A549 (cell line): Measurements from ENCODE around the gene CPLANE1. TPM values are rescaled to one million over a fixed set of nuclear protein-coding genes. Genes with fewer than 3 reads are reported as not detected.

Experiments used
- ATAC-seq, 2 experiments: fragments of 200-7000 bp in 1 of 2; fragments of >200 bp in 1 of 2; cut with Nextera tagmentation in 1 of 2; cut with Tn5 transposase in 1 of 2; 3 replicates each; pipeline versions ENCODE4 v1.8.0 to v1.9.1; 2018 to 2020; ENCODE audit warnings: mild to moderate bottlenecking in 1 of 2, moderate library complexity in 1 of 2
- CTCF ChIA-PET: fragments of 300-600 bp; sonication (Branson Sonifier 250); formaldehyde crosslinking; extraction: SDS; loops from one replicate; lab custom pipeline; 2021; ENCODE audit warnings: antibody characterized with exemption, inconsistent platforms; lab: Yijun Ruan, JAX
- POLR2A ChIA-PET: fragments of 350-600 bp; formaldehyde crosslinking; extraction: SDS; loops from one replicate; lab custom pipeline; 2021; ENCODE audit warnings: antibody characterized with exemption, inconsistent platforms; lab: Yijun Ruan, JAX
- DNase-seq, 2 experiments: peaks; one replicate each; pipeline versions ENCODE4 v3.0.0 to v3.0.0-alpha.2; 2011 to 2016; ENCODE audit warnings: low read depth in 1 of 2, low spot score in 1 of 2
- FAIRE-seq: peaks from 2 replicates; lab custom pipeline; 2011; peaks lifted over from hg19 to GRCh38; lab: Jason Lieb, UNC
- H3K27ac ChIP-seq, 2 experiments: fragments of >200 bp; sonication (Bioruptor Twin); formaldehyde crosslinking; 3 replicates each; pipeline ENCODE4 v1.5.1; 2016 to 2017
- H3K4me1 ChIP-seq: fragments of >200 bp; sonication (Bioruptor Twin); formaldehyde crosslinking; 3 replicates; pipeline ENCODE4 v1.6.1; 2016
- H3K4me2 ChIP-seq: fragments of >200 bp; sonication (Bioruptor Twin); formaldehyde crosslinking; 3 replicates; pipeline ENCODE4 v1.6.1; 2016
- H3K4me3 ChIP-seq: fragments of >200 bp; sonication (Bioruptor Twin); formaldehyde crosslinking; 3 replicates; pipeline ENCODE4 v1.5.1; 2016
- H3K9me3 ChIP-seq: fragments of >200 bp; sonication (Bioruptor Twin); formaldehyde crosslinking; 3 replicates; pipeline ENCODE4 v1.6.1; 2016
- ATOH8 ChIP-seq: fragments of 250-450 bp; sonication (Bioruptor Pico); IDR thresholded peaks from 2 replicates; pipeline ENCODE4 v1.5.0; 2020; ENCODE audit warnings: low read depth, mild to moderate bottlenecking, moderate library complexity
- CBX8 ChIP-seq: fragments of 200-600 bp; sonication (generic); IDR thresholded peaks from 2 replicates; pipeline ENCODE4 v1.6.1; 2016
- CEBPB ChIP-seq, 2 experiments: fragments of >200 bp in 1 of 2; sonication (Bioruptor Twin) in 1 of 2; formaldehyde crosslinking in 1 of 2; IDR thresholded peaks; 2 replicates each; pipeline ENCODE4 v1.6.1; 2012 to 2016
- CHD4 ChIP-seq: fragments of 200-600 bp; sonication (generic); IDR thresholded peaks from 2 replicates; pipeline ENCODE4 v1.6.1; 2016; ENCODE audit warnings: antibody characterized with exemption, mild to moderate bottlenecking, borderline replicate concordance
- E2F6 ChIP-seq: IDR thresholded peaks from 2 replicates; pipeline ENCODE4 v1.6.1; 2012; ENCODE audit warnings: low read depth, borderline replicate concordance
- EHF ChIP-seq: fragments of 250-450 bp; sonication (Bioruptor Pico); IDR thresholded peaks from 2 replicates; pipeline ENCODE4 v1.5.0; 2020; ENCODE audit warnings: mild to moderate bottlenecking
- EHMT2 ChIP-seq: fragments of 200-600 bp; sonication (generic); IDR thresholded peaks from 2 replicates; pipeline ENCODE4 v1.6.1; 2016; ENCODE audit warnings: antibody characterized with exemption, low read depth, mild to moderate bottlenecking, moderate library complexity
- ELK1 ChIP-seq: fragments of 150-350 bp; IDR thresholded peaks from 2 replicates; pipeline ENCODE4 v1.6.1; 2014; ENCODE audit warnings: low read depth, mild to moderate bottlenecking, low read length
- HEYL ChIP-seq: fragments of 250-450 bp; sonication (Bioruptor Pico); IDR thresholded peaks from 2 replicates; pipeline ENCODE4 v1.8.0; 2021; ENCODE audit warnings: mild to moderate bottlenecking, moderate library complexity
- HOXA7 ChIP-seq: fragments of 250-450 bp; sonication (Bioruptor Pico); IDR thresholded peaks from 2 replicates; pipeline ENCODE4 v1.5.0; 2020; ENCODE audit warnings: mild to moderate bottlenecking, moderate library complexity
- HOXB13 ChIP-seq: fragments of 250-450 bp; sonication (Bioruptor Pico); IDR thresholded peaks from 2 replicates; pipeline ENCODE4 v1.5.0; 2020; ENCODE audit warnings: low read depth, mild to moderate bottlenecking, moderate library complexity
- JUN ChIP-seq, 2 experiments: fragments of >200 bp; sonication (Bioruptor Twin); formaldehyde crosslinking; IDR thresholded peaks; 2 replicates in 1 of 2; 3 replicates in 1 of 2; pipeline ENCODE4 v1.6.1; 2016 to 2017
- KDM5A ChIP-seq: fragments of 200-600 bp; sonication (generic); IDR thresholded peaks from 2 replicates; pipeline ENCODE4 v1.6.1; 2016; ENCODE audit warnings: antibody characterized with exemption, mild to moderate bottlenecking
- MYC ChIP-seq: IDR thresholded peaks from 2 replicates; pipeline ENCODE4 v1.6.1; 2012; ENCODE audit warnings: mild to moderate bottlenecking, inconsistent platforms, low read length, improper control_type of control experiment, borderline replicate concordance
- NFE2L2 ChIP-seq: fragments of 150-350 bp; conservative IDR thresholded peaks from 2 replicates; pipeline ENCODE4 v1.6.1; 2014; ENCODE audit warnings: low read length
- NR3C1 ChIP-seq: fragments of >200 bp; sonication (Bioruptor Twin); formaldehyde crosslinking; IDR thresholded peaks from 3 replicates; pipeline ENCODE4 v1.6.1; 2017
- PHF8 ChIP-seq: fragments of 200-600 bp; sonication (generic); IDR thresholded peaks from 2 replicates; pipeline ENCODE4 v1.6.1; 2016; ENCODE audit warnings: low read depth, mild to moderate bottlenecking, antibody characterized with exemption, moderate library complexity, borderline replicate concordance
- POLR2AphosphoS2 ChIP-seq: conservative IDR thresholded peaks from 2 replicates; pipeline ENCODE4 v1.6.1; 2012; ENCODE audit warnings: low read length, improper control_type of control experiment, inconsistent platforms
- RARB ChIP-seq: fragments of 250-450 bp; sonication (Bioruptor Pico); IDR thresholded peaks from 2 replicates; pipeline ENCODE4 v1.8.0; 2021; ENCODE audit warnings: mild to moderate bottlenecking, moderate library complexity
- SMC3 ChIP-seq: fragments of >200 bp; sonication (Bioruptor Twin); formaldehyde crosslinking; IDR thresholded peaks from 3 replicates; pipeline ENCODE4 v1.6.1; 2018; ENCODE audit warnings: inconsistent platforms
- SREBF2 ChIP-seq: fragments of 450-650 bp; IDR thresholded peaks from 2 replicates; pipeline ENCODE4 v1.6.1; 2014; ENCODE audit warnings: mild to moderate bottlenecking, moderate library complexity
- USF2 ChIP-seq: fragments of 450-650 bp; IDR thresholded peaks from 2 replicates; pipeline ENCODE4 v1.6.1; 2014; ENCODE audit warnings: antibody characterized with exemption
- ZFP36 ChIP-seq: fragments of 450-650 bp; IDR thresholded peaks from 2 replicates; pipeline ENCODE4 v1.6.1; 2014; ENCODE audit warnings: borderline replicate concordance; ENCODE audit not compliant: partially characterized antibody
- WGBS: methylation state at CpG from one replicate; pipeline ENCODE4 v1.1.6; 2017; ENCODE audit errors: missing lambda C conversion rate; 5-methylcytosine and 5-hydroxymethylcytosine counted together
- polyA plus RNA-seq, 4 experiments: library from polyadenylated mRNA; depleted of rRNA in 3 of 4; stranded (reverse); fragments of >200 nt; fragmentation: RNase III in 1 of 4; extraction: RNeasy Plus Mini Kit Qiagen cat#74134 plus additional on column Dnase treatment in 1 of 4; gene quantifications; 2 replicates in 3 of 4; 3 replicates in 1 of 4; pipeline ENCODE4 v1.2.3, GENCODE V29; 2011 to 2017
- TF ChIP-seq, protein P1 (sequence below): IDR thresholded peaks from 2 replicates; pipeline ENCODE4 v1.6.1; 2012
- TF ChIP-seq, protein P2 (sequence below): fragments of >200 bp; sonication (Bioruptor Twin); formaldehyde crosslinking; IDR thresholded peaks from 3 replicates; pipeline ENCODE4 v1.6.1; 2016
- TF ChIP-seq, protein P3 (sequence below): fragments of >200 bp; sonication (Bioruptor Twin); formaldehyde crosslinking; IDR thresholded peaks from 2 replicates; pipeline ENCODE4 v1.6.1; 2016

The CPLANE1 gene
- polyA plus RNA-seq, 2 of the 4 experiments (the other 2 are of a cell fraction): 5.5 to 15.7 TPM

- no peak for TF ChIP-seq PHF8
- no peak for TF ChIP-seq MYC
- TF ChIP-seq, protein P1, sequence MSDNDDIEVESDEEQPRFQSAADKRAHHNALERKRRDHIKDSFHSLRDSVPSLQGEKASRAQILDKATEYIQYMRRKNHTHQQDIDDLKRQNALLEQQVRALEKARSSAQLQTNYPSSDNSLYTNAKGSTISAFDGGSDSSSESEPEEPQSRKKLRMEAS: no peak
- no peak for TF ChIP-seq USF2
- no peak for TF ChIP-seq ELK1
- TF ChIP-seq ZFP36: no peak
- TF ChIP-seq, protein P2, sequence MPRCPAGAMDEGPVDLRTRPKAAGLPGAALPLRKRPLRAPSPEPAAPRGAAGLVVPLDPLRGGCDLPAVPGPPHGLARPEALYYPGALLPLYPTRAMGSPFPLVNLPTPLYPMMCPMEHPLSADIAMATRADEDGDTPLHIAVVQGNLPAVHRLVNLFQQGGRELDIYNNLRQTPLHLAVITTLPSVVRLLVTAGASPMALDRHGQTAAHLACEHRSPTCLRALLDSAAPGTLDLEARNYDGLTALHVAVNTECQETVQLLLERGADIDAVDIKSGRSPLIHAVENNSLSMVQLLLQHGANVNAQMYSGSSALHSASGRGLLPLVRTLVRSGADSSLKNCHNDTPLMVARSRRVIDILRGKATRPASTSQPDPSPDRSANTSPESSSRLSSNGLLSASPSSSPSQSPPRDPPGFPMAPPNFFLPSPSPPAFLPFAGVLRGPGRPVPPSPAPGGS: no peak
- TF ChIP-seq CHD4: no peak
- TF ChIP-seq SREBF2: no peak
- TF ChIP-seq CEBPB (IDR thresholded peaks at IDR 0.05): no peak
- TF ChIP-seq ATOH8 (CRISPR knock-in tag): no peak
- FAIRE-seq: no peak
- ChIA-PET POLR2A (no interaction called here), CTCF (no interaction called here)
- Histone ChIP-seq H3K4me1 (0 out of 3 replicates have a peak, but pooled peaks cover 10% of the 10 kb centered on the region), H3K4me3 (no peak overlapping the region), H3K27ac (no peak overlapping the region), H3K4me2 (no peak overlapping the region), H3K9me3 (no peaks in the 10 kb centered on the region)
- no peak for DNase-seq
- ATAC-seq: no peak
Observed at GRCh38 chr5:37251665-37252064, 2.5 kb upstream of the CPLANE1 start.

DNA sequence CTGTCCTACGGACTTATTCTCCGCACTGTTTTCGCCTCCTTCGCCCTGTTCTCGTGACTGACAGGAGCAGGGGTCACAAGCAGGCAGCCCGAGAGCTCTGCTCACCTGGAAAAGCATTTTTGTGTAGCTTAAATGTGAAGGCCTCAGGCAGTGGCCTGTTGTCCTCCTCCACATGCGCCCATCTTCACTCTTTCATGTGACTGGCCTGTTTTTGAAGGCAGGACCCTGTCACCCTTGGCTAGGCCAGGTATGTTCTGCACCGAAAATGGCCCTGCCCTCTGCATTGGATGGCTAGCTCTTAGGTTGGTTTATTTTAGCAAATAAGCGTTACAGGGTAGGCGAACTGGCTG, 614 bp upstream of the CPLANE1 start:
- Histone ChIP-seq H3K4me1 (0 out of 3 replicates have a peak, but pooled peaks cover 10% of the 10 kb centered on the region), H3K4me2 (peak overlapping the region; percentile 90), H3K27ac (peak overlapping the region; percentile 87 to 93), H3K9me3 (no peaks in the 10 kb centered on the region), H3K4me3 (peak overlapping the region; percentile 62)
- 79% methylated on average over 10 of the region's 10 CpGs for WGBS
- TF ChIP-seq NFE2L2: no peak
- no peak for TF ChIP-seq EHMT2
- TF ChIP-seq E2F6: 0 out of 2 replicates have a peak, but pooled peaks have one; percentile 24
- no peak for FAIRE-seq
- POLR2A ChIA-PET: interaction anchor here (0.8 to 2.4 kb wide), 6 partner anchors 8 to 121 kb away, joined by 3 to 27 read pairs (median 6); partner anchors contain the start of gene NUP155
- CTCF ChIA-PET: no interaction called here
- DNase-seq: no peak
- peak; percentile 4 to 43; a peak in 5 of 6 replicates for ATAC-seq

- CTCF ChIA-PET: interaction anchor here (0.7 to 1.5 kb wide), 4 partner anchors 15 to 63 kb away, joined by 3 to 4 read pairs (median 4); no protein-coding TSS in a partner anchor
- no peak for FAIRE-seq
- WGBS: 3% methylated on average over 19 of the region's 19 CpGs
- Histone ChIP-seq H3K4me2 (peak overlapping the region; percentile 90), H3K27ac (peak overlapping the region; percentile 87 to 93), H3K4me3 (peak overlapping the region; percentile 62), H3K9me3 (no peaks in the 10 kb centered on the region), H3K4me1 (0 out of 3 replicates have a peak, but pooled peaks cover 10% of the 10 kb centered on the region)
- peak in 1 of 2 experiments; percentile 30; a peak in 3 of 6 replicates for ATAC-seq
- no peak for TF ChIP-seq POLR2AphosphoS2
- TF ChIP-seq RARB: no peak
- TF ChIP-seq HOXB13: no peak
- TF ChIP-seq, protein P3, sequence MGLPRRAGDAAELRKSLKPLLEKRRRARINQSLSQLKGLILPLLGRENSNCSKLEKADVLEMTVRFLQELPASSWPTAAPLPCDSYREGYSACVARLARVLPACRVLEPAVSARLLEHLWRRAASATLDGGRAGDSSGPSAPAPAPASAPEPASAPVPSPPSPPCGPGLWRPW: no peak
- TF ChIP-seq CBX8: no peak
- no peak for TF ChIP-seq JUN (IDR thresholded peaks at IDR 0.05)
- TF ChIP-seq SREBF2: no peak
- no peak for TF ChIP-seq SMC3
- no peak for TF ChIP-seq KDM5A
- no peak for TF ChIP-seq CHD4
- TF ChIP-seq HOXA7 (CRISPR knock-in tag): no peak
- no peak for TF ChIP-seq HEYL (CRISPR knock-in tag)
- no peak for TF ChIP-seq MYC
- no peak for TF ChIP-seq CEBPB (IDR thresholded peaks at IDR 0.05)
- no peak for TF ChIP-seq EHMT2
- TF ChIP-seq NR3C1: no peak
- TF ChIP-seq EHF (CRISPR knock-in tag): no peak
- DNase-seq: peak in 1 of 2 experiments; percentile 44
- POLR2A ChIA-PET: interaction anchor here (1.0 to 2.4 kb wide), 5 partner anchors 9 to 123 kb away, joined by 3 to 27 read pairs (median 9); partner anchors contain the start of gene NUP155
Observed at GRCh38 chr5:37248421-37248969, 681 bp downstream of the CPLANE1 start.
